GM19468 (cell line): ENCODE results near the gene ATR.
"Not testable (repeated sequence)": the region's sequence is repeated elsewhere in the genome, so short reads cannot be mapped to it uniquely, and the experiment has no call there.

Experiments
- ATAC-seq: cut with Tn5 transposase; IDR thresholded peaks from one replicate; pipeline ENCODE4 v1.9.1; 2021; ENCODE audit warnings: mild to moderate bottlenecking, moderate library complexity, moderate number of reproducible peaks; ENCODE audit not compliant: unreplicated experiment; ENCODE audit errors: extremely low read depth

Gene ATR

DNA sequence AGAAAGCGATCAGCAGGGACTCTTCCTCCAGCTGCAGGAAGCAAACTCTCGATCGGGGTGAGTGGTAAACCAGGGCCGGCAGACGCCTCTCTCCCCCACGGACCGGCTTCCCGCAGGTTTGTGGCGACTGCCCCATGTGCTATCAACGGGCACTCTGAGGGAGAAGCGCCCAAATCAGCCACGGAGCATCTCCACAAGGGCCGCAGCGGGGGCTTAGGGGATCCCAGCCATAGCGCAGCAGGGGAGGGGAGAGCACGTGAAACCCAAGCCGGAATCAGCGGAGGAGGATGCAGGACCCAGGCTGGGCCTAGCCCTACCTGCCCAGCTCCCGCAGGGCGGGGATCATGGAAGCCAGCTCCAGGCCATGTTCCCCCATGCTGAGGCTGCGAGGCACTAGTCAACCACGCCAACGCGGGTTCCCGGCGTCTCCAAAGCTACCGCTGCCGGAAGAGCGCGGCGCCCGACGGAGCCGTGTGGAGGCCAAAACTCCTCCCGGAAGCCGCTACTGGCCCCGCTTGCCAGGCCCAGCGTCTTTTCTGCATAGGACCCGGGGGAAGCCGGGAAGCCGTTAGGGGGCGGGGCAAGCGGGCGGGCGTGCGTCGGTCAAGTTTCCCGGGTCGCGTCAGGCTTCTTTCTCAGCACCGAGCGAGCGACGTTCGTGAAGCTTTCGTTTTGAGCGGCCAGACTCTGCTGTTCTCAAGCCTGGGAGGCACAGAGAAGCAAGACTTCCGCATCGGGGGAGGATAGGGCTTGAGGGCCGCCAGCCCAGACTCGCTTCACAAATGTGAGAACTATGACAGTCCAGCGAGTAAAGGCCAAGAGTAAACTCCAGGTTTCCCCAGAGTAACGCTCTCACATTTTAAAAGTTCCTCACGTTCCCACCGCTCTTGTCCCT, at the start of gene ATR:
Gene ATR (minus strand): TSS at position 405 of the 895 bp plus-strand sequence. CDS start 29 bp downstream, at position 376.
- peak; percentile 87 for ATAC-seq

GRCh38 chr3:142626971-142627370, 48.4 kb upstream of the ATR start:
- no peak for ATAC-seq

GRCh38 chr3:142625153-142625440, 46.6 kb upstream of the ATR start:
- no peak for ATAC-seq

GRCh38 chr3:142624341-142625152, 46.0 kb upstream of the ATR start:
- ATAC-seq: no peak

- no peak for ATAC-seq
Measured at GRCh38 chr3:142623194-142623593, 44.7 kb upstream of the ATR start.

- ATAC-seq: no peak
Measured at GRCh38 chr3:142622405-142622804, 43.9 kb upstream of the ATR start.

- no peak for ATAC-seq
Measured at GRCh38 chr3:142618917-142619461, 40.5 kb upstream of the ATR start.

GRCh38 chr3:142615171-142615570, 36.6 kb upstream of the ATR start:
- no peak for ATAC-seq

GRCh38 chr3:142614059-142614626, 35.6 kb upstream of the ATR start:
- no peak for ATAC-seq

DNA sequence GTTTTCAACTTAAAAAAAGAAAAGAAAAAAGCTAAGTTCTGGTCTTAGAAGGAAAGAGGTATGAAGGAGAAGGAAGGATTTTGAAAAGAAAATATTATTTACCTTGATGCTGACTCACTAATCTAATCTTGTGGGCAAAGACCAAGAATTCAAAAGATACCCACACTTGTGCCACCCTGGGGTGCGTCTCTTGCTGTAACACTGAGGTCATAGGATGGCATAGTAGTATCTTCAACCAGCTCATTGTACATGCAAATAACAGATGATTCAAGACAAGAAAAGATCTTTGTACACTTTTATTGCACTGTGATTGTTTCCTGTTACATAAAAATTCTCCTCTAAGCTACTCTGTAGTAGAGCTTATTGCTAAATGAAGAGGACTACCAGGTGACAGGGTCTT, 35.0 kb upstream of the ATR start:
- ATAC-seq: no peak

DNA sequence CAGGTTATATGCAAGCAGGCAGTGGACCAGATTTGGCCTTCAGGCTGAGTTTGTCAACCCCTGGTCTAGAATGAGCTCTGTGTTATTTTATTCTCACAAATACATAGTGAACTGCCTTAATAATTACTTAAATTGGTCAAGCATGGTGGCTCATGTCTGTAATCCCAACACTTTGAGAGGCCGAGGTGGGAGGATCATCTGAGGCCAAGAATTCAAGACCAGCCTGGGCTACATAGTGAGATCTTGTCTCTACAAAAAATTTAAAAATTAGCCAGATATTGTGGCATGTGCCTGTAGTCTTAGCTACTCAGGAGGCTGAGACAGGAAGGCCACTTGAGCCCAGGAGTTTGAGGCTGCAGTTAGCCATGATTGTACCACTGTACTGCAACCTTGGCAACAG, 32.7 kb upstream of the ATR start:
- ATAC-seq: no peak

- no peak for ATAC-seq
Measured at GRCh38 chr3:142609136-142609535, 30.6 kb upstream of the ATR start.

- ATAC-seq: no peak
Measured at GRCh38 chr3:142608631-142609030, 30.1 kb upstream of the ATR start.

DNA sequence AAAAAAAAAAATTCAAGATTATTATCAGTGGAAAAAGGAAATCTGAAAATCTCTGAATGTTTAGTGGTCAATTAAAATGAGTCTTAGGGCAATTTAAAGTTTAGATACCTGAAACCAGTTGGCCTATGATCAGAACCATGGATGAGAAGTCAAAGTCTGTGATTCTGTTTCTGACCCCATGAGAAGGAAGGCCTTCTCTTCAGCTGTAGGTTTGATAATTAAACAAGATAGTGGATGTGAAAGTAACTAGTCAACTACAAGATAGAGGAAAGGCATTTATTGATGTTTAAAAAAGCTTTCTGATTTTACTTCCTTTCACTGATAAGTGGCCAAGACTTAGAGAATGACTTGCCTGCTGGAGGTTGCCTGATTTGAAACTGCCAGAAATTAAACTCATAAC, 26.4 kb upstream of the ATR start:
- ATAC-seq: no peak

DNA sequence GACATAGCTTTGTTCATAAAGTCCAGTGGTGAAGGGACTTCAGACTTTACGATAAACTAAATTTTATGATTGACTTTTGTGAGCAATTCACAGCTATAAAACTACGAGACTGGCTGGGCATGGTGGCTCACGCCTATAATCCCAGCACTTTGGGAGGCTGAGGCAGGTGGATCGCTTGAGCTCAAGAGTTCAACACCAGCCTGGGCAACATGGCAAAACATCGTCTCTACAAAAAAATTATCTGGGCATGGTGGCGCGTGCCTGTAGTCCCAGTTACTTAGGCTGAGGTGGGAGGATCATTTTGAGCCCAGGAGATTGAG, 24.8 kb upstream of the ATR start:
- not testable (repeated sequence) for ATAC-seq

GRCh38 chr3:142602619-142603385, 24.3 kb upstream of the ATR start:
- no peak for ATAC-seq

- ATAC-seq: no peak
Measured at GRCh38 chr3:142601713-142602112, 23.2 kb upstream of the ATR start.

GRCh38 chr3:142597906-142598305, 19.4 kb upstream of the ATR start:
- ATAC-seq: no peak

- ATAC-seq: no peak
Measured at GRCh38 chr3:142596726-142597088, 18.2 kb upstream of the ATR start.

- peak; percentile 66 for ATAC-seq
Measured at GRCh38 chr3:142595951-142596725, 17.6 kb upstream of the ATR start, which contains the start of gene PLS1. PLS1 (plus strand) TSS chr3:142596393; CDS start chr3:142664238, 67,845 bp downstream.
